ENCODE data around the gene GBGT1.
"Not testable (repeated sequence)": the region's sequence is repeated elsewhere in the genome, so short reads cannot be mapped to it uniquely, and the experiment has no call there.

GBGT1 gene

DNA sequence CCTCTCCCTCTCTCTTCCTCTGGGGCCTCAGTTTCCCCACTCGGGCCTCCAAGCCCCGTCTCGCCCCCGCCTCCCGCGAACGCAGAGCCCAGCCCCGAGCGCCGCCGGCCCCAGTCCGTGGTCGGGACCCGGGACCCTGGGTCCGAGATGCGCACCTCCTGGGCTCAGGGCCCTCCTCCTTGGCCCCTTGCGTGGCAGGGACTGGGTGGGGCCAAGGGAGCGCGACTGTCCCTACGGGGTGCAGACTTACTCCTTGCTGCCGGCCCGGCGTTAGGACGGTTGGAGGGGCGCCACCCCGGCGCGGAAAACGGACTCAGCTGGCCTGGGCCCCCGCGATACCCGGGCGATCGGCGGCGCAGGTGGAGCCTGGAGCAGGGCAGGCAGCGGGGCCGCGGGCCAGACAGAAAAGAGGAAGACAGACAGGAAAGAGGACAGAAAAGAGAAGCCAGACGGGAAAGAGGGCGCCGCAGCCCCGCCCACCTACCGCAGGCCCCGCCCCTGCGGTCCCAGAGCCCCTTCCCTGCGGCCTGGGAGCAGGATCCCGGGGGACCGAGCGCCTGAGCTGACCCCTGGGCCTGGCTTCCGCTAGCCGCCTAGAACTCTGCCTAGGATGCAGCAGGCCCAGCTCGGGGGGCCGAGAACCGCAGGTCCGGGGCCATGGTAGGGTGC is at the start of gene GBGT1:
TSS of gene GBGT1 (minus strand) at position 411 of the 669 bp plus-strand sequence. CDS start 1,502 bp downstream, outside the sequence.
- no peak for DNase-seq

DNA sequence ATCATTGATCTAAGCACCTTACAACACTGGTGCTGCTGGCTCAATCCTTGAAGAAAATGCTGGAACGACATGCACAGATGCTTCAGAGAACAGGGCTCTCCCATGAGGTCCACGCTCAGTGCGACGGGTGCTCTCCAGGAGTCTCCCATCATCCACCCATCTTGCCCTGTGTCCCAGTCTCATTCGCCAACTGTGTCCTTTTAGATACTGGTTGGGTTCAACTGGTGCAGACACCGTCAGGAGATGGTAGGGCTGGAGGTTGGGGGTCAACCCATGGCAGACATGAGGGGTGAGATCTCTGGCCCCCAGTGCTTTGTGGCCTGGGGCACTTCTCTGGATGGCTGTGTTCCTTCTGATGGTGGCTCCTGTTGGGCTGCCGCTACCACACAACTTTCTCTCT is 46.9 kb upstream of the GBGT1 start:
- DNase-seq, result no peak

DNA sequence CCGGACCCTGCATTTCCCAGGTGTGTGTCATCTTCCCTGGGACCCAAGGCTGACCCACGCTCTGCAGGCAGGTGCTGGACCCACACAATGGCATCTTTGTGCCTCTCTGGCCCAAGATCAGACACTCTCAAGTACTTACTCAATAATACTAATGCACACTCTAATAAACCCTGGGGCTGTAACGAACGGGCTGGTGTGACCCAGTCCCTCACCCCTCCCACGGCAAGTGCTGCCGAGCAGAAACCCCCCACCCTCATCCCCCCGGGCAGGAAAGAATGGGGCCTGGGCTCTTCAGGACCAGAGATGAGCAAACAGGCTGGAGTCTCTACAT is 46.5 kb upstream of the GBGT1 start:
- DNase-seq, result no peak

DNA sequence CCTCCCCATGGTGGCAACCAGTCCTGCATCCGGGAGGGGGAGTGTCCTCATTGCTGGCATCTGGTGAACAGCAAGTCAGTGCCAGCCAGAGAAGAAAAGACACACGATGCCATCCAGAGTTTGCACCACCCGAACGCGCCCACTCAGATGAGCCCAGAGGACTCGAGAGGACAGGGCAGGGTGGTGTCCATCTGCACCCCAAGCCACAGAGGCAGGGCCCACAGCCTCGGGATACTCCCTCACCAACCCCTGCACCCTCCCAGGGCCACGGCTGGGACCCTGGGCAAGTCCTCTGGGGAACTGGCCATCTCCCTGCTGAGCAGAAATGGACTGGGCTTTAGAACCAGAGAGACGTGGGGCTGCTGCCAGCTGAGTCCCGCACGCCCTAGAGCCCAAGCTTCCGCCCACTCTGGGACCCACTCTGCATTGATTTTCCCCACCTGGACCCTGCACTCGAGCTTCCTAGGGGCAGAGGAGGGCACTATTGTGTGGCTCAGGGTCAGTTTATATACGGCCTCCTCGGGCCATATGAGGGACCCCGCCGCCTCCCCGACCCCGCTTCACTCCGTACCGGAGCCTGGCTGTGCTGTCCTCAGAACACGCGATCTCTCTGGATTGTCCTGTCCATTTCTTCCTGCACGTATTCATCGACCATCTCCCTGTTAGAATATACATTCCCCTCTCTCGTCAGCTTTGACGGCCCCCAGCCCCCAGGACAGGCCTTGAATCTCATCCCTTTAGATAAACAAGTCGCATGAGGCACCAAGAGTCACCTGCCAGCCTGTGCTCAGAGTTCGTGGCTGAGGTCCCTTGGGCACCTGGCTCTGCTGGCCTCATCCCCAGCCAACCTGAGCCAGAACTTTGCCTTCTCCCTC is 45.9 kb upstream of the GBGT1 start:
- DNase-seq, result not testable (repeated sequence)

DNA sequence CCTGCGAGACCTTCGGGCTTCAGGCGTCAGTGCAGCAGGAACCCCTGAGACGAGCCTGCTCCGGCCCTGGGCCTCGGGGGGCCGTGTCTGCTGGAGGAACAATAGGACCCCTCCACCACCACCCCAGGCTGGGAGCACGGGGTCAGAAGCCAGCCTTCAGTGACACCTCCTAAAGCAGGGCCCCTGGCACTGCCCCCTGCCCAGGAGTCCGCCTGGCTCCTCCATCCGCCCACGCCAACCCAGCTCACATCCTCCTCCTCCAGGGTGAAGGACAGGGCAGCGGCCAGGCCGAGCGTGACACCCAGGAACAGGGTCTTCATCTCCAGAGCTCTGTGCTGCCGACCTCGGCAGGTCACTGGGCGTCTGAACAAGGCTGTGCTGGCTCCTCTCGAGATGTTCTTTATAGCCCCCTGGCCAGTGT is 45.2 kb upstream of the GBGT1 start, which contains the start of gene OBP2B:
TSS of gene OBP2B (minus strand) at position 371 of the 421 bp plus-strand sequence. CDS start at position 320, 51 bp downstream.
- not testable (repeated sequence) for DNase-seq

DNA sequence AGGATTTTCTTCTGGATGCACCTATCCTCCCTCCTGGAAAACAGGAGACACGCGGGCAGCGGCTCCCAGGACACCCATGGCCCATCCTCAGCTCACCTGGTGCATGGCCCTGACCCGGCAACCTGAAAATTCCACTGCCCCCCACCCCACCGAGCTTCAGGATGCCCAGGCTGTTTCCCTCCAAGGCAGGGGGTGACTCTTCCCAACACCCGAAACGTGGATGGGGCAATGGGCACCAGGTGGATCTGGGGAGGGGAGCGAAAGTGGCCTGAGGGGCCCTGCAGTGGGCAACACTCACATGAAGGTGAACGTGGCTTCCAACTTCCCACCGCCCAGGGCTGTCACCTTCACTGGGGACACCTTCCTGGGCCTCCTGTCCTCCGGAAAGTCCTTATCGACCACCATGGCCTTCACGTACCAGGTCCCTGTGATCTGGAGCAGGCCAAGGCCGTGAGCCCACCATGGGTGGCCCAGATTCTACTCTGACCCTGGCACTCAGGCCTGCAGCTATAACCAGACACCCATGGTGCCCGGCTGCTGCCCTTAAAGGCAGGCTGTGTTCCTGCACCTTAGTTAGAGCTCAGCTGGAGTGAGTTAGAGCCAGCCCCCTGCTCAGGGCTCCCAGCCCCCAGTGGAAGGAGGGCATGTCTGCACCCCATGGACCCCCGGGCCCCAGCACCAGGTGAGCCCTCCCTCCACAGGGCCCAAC is 44.6 kb upstream of the GBGT1 start:
- not testable (repeated sequence) for DNase-seq

DNA sequence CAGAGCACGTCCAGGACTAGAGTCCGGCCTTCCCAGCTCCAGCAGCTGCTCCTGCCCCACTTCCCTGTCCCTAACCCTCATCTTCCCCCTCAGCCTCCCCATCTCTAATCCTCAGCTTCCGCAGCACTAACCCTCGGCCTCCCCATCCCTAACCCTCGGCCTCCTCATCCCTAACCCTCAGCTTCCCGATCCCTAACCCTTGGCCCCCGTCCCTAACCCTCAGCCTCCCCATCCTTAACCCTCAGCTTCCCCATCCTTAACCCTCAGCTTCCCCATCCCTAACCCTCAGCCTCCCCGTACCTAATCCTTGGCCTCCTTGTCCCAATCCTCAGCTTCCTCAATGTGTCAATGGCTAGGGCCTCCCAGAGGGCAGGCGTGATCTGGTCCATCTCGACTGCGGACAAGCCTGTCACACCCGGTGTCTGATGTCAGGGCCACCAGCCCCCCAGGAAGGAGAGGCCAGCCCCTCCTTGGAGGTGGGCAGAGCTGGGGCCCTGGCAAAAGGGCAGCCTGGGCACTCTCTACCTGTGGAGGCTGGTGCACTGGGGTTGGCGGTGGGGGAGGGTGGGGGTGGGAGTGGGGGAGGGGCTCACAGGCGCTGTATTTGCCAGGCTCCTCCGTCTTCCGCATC is 43.9 kb upstream of the GBGT1 start:
- no peak for DNase-seq

DNA sequence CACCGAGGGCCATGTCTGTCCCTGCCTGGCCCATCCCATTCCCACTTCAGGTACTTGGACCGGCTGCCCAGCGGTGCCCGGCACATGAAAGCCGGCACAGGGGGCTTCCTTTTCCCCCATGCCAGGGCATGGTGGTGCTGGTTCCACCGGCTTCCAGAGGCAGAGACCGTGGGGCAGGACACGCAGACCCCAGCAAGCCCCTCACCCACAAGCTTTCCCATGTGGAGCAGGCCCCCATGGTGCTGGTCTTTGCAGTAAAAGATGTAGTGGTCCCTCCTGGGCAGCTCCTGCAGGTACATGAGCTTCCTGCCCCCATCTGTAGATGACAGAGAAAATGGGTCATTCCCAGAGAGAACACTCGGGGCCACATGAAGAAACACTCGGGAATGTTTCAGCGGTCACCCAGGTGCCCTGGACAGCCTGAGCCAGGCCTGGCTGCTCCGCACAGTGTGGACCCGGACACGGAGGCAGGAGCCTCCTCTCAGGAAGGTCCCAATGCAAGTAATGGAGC is 43.4 kb upstream of the GBGT1 start:
- no peak for DNase-seq

DNA sequence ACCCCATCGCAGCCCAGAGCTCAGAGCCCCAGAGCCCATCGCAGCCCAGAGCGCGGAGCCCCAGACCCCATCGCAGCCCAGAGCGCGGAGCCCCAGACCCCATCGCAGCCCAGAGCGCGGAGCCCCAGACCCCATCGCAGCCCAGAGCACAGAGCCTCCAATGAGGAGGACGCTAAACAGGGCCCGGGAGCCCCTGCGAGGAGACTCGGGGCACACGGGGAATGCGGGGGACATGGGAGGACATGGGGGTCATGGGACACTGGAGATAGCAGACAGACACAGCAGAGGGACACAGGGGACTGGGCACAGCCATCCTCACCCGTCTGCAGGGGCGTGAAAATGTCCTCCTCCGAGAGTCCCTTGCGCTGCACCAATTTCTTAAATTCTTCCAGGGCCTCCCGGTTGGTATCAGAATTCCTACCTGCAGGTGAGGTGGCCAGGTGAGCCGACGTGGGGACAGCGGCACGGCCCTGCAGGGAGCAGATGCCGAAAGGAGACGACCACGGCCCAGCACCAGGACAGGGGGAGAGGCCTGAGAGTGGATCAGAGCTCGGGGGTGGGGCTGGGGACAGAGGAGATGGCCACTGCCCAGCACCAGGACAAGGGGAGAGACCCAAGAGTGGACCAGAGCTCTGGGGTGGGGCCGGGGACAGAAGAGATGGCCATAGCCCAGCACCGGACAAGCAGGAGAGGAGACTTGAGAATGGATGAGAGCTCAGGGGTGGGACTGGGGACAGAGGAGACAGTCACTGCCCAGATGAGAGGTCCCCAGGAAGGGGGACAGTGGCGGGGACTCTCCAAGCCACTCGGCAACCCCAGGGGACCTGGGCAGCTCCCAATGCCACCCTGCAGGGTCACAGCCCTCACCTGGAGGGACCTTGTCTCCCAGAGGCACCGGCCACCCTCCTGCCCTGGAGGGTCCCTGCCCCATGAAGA is 42.5 kb upstream of the GBGT1 start:
- DNase-seq, result no peak

DNA sequence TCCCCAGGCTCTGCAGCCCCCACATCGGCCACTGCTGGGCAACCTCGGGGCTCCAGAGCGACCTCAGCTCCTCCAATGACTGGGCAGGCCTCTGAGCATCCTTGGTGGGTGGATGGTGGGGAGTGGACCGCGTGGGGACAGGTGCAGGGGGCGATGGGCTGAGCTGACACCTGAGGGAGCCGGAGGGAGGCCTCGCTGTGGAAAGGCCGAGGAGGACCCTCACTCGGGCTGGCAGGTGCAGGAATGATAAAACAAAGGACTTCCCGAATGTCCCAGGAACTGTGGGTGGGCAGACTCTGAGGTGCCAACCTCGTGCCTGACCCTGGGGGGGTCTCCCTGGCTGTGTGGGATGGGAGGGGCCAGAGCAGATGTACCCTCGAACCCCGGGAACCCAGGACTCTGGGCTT is 41.8 kb upstream of the GBGT1 start:
- not testable (repeated sequence) for DNase-seq

DNA sequence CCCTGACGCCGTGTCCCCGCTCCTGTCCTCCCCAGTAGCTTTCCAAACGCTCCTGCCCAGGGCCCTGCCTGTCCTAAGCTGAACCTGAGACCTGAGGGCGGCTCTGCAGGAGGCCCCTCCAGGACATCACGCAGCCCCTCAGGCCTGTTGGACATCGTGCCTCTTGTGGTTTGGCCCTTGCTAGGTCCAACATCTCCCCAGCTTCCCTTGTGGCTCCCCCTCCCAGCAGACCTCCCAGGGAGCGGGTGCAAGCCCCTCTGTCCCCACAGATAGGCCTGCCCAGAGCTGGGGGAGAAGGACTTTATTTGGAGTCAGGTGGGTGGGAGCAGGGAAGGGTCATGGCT is 41.3 kb upstream of the GBGT1 start:
- no peak for DNase-seq

DNA sequence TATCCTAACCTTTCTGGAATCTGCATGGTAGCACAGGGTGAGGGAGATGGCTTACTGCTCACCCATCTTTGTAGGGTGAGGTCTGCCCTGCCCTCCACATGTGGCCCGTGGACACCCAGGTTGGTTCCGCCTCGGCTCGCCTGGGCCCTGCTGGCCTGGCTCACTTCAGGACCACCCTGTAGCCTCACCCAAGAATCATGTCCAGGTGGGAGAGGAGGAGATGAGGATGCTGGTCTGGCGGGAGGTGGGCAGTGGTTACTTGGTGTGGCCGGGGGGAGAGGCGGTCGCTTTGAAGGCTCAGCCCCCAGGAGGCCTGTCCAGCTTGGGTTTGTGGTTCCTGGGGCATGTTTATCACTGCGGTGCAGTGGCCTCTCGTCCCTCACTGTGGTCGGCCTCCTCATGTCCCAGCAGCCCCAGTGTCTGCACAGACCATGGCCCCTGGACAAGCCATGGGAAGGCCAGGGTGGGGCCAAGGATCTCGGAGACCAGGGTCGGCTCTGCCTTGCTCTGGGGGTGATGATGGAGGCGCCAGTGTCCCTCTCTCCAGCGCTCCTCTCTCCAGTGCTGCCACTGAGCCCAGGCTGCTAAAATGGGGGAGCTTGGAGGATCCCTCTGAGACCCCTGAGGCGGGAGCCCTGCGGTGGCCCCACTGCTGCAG is 40.8 kb upstream of the GBGT1 start:
- DNase-seq, result no peak

DNA sequence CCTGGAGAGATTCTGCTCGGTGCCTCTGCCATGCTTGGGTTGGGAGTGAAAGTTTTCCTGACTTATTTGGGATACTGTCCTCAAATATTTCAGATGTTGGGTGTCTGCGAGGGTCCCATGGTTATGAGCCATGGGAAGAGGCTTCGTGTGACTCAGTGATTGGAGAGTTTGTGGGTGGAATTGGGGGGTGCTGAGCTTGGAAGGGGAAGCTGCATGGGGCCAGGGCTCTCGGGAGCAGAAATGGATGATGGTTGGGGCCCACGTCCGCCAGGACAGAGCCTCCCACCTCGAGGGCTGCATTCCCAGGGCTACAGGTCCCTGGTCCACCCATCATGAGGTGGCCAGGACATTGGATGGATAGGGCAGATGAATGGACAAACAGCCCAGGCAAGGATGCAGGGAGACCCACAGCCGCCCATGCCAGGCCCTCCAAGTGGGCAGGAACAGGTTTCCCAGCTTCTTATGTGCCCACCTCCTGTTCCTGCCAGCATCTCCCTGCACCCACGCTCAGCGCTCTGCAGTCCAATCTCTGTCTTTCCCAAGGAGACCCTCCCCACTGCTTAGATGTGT is 39.9 kb upstream of the GBGT1 start:
- DNase-seq, result no peak

DNA sequence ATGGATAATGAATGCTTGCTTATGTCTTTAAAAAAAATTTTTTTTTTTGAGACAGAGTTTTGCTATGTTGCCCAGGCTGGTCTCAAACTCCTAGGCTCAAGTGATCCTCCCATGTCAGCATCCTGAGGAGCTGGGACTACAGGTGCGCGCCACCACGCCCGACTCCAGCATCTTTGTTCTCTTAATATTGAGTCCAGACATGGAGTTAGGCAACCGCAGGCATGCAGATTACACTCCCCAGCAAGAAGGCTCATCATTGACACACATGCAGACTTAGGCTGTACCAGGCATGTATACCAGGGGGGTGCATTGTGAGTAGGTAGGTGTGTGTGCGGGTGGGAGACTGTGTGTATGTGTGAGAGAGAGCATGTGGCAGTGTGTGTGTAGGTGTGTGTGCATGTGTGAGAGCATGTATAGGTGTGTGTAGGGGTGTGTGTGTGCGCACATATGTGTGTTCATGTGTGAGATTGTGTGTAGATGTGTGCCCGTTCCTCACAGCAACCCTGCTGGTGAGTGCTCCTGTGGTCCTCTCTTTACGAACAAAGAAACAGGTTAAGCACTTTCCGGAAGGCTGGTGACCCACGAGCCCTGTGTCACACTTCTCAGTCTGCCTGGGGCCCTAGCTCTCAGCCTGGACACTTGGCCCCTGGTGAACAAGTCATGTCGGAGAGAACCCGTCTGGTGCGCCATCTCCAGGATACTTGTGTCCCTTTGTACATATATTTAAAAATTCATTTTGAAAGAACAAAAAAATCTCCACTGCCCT is 39.2 kb upstream of the GBGT1 start:
- DNase-seq, result no peak

DNA sequence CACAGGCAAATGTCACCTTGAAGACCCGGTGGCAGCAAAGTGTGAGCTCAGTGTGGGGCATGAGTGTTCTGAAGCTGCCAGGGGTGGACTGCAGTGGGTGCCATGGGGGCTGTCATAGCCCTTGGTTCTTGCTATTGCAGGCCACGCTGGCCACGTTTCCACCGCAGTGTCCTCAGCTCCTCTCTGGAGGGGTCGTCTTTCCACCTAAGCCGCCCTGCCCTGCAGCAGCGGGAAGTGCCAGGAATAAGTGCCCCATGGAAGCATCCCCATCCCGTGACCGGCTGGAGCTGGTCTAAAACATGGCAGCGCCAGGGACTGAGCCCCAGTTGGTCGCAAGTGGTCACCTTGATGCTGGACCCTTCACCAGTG is 38.4 kb upstream of the GBGT1 start:
- no peak for DNase-seq

DNA sequence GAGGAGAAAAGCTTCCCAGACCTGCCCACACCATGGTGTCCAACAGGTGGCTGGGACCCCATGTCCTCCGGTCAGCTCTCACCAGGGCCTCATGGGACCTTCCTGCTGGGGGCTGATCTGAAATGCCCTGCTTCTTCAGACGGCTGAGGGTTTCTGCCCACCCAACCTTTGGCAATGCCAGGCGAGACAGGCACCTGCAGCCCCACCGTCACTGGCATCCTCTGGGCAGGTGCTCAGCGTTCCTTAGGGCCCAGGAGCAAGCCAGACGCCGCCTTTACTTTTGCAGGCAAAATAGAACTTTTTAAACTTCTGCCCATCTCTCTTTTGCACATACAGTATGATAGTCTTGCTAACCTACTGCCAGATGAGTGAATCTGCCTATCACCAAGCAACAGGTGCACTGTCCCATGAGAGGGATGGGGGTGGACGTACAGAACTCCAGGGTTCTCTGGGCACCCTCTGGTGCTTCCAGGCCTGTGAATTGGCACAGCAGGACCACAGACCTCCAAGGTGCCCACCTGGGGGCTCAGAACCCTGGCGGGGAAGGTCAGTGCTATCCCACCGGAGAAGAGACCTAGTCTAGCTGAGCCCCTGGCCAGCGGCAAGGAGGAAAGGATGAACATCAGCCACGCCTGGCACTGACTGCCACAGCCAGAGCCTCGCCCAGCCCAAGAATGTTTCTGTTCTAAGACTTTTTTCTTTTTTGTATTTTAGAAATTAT is 37.9 kb upstream of the GBGT1 start:
- DNase-seq, result no peak

DNA sequence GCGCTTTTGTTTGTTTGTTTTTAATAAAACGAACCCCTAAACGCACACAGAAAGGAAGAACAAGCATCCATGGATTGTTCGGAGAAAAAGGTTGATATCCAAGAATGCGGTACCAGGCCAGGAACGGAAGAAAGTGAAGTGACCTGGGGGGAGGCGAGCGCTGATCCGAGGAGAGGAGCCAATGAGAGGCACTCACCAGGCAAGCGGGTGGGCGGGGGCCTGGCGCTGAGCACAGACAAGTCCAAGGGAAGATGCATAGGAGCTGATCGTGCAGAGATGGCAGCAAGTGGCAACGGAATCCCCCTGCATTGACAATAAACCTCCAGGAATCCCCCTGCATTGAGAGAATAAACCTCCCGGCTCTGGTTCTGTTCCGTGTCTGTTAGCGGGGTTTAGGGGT is 36.9 kb upstream of the GBGT1 start:
- DNase-seq, result no peak

DNA sequence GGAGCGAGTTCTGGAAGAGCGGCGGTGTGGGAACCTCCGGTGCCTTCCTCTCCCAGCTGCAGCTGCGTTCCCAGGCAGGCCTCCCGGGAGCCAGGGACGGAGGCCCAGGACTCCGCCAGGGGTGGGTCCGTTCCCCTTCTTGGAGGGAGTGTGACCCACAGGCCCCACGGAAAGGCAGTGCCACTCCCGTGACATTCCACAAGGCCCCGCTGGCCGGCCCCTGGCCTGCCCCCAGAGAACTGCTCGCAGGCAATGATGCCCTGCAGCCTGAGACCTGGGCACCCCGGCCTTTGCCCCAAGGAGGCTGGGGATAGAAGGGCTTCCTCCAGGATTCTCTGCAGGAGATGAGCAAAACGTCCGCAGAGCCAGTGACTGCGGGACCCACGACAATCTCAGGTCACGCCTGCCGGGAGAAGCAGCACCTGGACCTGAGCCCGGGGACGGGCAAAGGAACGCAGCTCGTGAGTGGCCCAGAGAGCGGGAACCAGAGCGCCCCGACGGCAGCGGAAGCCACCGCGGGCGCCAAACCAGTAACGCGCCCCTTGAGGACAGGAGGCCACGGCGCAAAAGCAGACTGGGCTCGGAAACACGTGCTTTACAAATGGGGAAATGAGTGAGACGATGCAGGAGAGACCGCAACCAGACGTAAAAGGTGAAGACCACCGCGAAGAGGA is 36.1 kb upstream of the GBGT1 start:
- peak; percentile 8 to 78 (median 67) for DNase-seq

DNA sequence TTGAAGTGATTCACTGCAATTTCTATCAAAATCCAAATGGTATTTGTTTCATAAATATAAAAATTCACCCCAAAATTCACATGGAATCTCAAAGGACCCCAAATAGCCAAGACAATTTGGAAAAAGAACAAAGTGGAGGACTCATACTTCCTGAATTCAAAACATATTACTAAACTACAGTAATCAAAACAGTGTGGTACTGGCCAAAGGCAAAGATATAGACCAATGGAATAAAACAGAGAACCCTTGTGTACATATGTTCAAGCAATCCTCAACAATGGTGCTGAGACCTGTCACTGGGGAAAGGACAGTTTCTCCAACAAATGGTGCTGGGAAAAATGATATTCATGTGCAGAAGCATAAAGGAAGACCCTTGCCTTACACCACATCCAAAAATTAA is 31.3 kb upstream of the GBGT1 start:
- DNase-seq, result no peak
